Activated naive CD8-positive, alpha-beta T cell treated with anti-CD3 and anti-CD28 coated beads, Interleukin-2, amount 50 U/mL, for 16 hours (primary cell): ENCODE measurements around the gene EPB42.
"Not testable (repeated sequence)": the region's sequence is repeated elsewhere in the genome, so short reads cannot be mapped to it uniquely, and the experiment has no call there.

ENCODE experiments used
- DNase-seq: peaks from one replicate; pipeline ENCODE4 v3.0.0-alpha.2; 2020; ENCODE audit warnings: low read depth, low spot score

EPB42 gene

GRCh38 chr15:43241100-43241499, 20.3 kb upstream of the EPB42 start:
- no peak for DNase-seq

DNA sequence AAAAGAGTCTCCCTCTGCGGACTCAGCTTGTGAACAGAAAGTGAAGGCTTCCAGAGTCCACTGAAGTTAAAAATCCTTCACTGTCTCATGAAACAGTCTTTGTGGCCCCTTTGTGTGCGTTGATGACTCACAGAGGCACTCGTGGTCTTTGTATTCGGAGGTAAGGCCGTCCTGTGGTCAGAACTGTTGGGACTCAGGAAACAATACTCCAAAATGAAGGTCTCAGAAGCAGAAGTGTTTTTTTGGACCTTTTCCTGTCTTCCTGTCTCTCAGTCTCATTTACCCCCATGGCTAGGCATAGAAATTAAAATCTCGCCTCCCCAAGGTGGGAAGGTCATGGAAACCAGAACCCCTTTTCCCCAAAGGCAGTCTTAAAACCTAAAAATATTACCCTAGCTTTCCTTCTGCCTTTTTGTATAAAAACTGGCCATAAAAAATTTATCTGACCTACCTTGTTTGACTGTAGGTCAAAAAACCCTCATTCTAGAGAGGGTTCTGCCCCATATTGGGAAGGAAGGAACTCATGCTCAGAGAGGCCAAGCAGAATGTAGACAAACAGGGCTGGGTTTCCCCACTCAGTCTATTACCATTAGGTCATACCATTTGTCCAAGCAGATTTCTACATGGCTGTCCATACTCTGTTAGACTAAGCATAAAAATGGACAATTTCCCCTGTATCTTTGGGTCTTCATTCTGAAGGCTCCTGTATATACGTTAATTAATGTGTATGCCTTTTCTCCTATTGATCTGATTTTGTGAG, 19.1 kb upstream of the EPB42 start:
- DNase-seq, result no peak

DNA sequence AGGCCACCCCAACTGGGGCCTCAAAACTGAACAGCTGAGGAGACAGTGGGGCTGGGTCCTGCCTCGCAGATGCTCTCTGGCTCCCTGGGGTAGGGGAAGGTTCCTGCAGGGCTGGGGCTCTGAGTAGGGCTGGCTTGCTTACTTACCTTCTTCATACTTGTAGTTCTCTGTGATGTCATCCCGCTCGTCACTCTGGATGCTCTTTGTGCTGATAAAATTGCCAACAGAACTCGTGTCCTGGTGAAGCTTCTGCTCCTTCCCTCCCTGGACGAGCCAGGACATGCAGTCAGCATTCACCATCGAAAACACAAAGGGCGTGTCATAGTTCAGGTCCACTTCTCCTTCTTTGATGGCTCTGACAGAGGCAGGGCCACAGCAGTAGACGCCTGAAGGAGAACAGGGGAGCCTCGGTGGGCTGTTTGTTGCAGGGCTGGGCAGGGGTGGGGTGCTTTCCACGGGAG, 17.9 kb upstream of the EPB42 start:
- no peak for DNase-seq

GRCh38 chr15:43237842-43238470, 17.1 kb upstream of the EPB42 start:
- DNase-seq, result no peak

DNA sequence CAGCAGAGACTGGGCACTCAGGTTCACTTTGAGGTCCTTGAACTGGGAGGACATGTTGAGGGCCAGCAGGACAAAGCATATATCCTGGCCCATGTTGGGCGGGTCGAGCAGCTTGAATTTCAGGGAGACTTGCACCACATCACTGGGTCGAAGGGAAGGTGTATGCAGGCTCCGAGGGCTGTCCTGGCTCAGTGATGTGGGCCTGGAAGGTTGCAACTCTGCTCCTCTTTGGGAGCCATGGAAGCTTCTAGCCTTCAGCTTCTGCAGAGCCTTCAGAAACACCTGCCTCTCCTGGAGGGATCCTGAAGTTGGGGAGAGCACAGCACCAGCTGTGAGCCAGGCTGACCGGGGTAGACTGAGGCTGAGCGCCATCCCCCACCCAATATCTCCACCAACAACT, 14.7 kb upstream of the EPB42 start:
- DNase-seq, result no peak

DNA sequence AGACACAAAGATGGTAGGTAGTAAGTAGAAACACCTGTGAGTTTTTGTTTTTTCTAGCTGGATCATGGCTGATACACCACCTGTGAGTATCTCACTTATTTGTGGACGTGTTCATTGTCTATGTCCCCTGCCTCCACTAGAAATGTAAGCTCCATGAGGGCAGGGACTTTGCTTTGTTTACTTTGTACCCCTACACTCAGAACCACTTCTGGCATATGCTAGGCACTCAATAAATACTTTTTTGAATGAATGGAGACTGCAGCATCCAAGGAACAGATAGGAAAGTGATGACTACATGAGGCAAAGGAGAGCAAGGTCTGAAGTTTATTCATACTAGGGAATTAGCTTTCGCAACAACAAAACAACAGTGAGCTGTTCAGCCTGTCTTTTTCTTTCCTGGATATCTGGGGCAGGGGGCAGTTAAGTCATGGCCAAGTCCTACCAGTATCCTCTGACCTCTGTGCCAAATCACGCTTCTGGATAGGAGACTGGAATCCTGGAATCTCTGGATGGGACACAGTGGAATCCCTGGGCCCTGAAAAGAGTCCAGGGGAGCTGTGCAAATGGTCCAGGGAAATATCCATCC, 11.6 kb upstream of the EPB42 start:
- DNase-seq, result no peak

DNA sequence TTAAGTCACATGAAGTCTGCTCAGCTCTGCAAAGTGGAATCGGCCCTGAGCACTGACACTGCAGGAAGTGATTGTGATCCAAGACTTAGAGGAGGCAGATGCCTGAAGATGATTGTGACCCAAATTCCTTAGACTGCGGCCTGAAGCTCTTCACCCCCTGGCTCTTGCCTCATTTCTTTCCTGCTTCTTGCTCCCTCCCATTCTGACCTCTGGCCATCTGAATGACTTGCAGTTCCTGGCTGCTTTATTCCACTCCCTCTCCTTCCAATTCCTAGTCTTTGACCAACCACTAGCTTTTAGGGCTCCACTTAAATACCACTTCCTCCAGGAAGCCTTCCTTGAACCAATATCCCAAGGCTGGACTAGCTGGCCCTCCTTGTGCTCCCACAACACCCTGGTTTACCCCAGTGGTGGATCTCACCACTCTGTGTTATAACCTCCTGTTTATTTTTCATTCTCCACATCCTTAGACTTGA, 9.9 kb upstream of the EPB42 start:
- no peak for DNase-seq

DNA sequence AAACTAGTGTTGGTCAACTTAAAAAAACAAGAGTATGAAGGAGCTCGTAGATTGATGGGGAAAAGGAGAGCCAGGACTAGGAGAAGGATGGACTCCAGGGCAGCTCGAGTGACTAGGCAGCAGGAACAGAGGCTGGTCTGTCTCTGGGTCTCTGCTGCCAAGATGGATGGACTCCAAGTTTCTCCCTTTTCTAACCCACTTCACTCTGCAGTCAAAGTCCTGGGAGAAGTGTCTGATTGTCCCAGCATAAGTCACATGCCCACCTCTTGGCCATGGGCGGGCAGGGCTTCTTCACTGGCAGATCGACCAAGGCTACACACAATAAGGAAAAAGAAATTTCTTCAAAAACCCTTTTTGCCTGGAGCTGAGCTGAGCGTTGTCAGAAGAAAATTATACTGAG, 9.2 kb upstream of the EPB42 start:
- DNase-seq, result no peak

DNA sequence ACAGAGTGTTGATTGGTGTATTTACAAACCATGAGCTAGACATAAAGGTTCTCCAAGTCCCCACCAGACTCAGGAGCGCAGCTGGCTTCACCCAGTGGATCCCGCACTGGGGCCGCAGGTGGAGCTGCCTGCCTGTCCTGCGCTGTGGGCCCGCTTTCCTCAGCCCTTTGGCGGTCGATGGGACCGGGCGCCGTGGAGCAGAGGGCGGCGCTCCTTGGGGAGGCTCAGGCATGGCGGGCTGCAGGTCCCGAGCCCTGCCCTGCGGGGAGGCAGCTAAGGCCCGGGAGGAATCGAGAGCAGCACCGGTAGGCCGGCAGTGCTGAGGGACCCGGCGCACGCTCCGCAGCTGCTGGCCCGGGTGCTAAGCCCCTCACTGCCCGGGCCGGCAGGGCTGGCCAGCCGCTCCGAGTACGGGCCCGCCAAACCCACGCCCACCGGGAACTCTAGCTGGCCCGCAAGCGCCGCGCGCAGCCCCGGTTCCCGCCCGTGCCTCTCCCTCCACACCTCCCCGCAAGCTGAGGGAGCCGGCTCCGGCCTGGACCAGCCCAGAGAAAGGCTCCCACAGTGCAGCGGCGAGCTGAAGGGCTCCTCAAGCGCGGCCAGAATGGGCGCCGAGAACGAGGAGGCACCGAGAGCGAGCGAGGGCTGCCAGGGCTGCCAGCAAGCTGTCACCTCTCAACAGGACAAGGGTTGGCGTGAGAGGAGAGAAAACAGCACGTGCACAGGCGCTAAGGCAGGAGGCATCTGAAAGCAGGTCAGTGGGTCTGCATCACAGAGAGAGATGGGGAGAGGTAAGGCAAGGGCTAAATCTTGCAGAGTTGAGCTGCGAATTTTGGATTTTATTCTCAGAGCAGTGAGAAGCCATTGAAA, 5.9 kb upstream of the EPB42 start:
- DNase-seq, result no peak

GRCh38 chr15:43225950-43226255, 5.1 kb upstream of the EPB42 start:
- DNase-seq, result not testable (repeated sequence)

- DNase-seq, result no peak
Measured at GRCh38 chr15:43225201-43225949, 4.6 kb upstream of the EPB42 start.

GRCh38 chr15:43221422-43221821, 604 bp upstream of the EPB42 start:
- no peak for DNase-seq

DNA sequence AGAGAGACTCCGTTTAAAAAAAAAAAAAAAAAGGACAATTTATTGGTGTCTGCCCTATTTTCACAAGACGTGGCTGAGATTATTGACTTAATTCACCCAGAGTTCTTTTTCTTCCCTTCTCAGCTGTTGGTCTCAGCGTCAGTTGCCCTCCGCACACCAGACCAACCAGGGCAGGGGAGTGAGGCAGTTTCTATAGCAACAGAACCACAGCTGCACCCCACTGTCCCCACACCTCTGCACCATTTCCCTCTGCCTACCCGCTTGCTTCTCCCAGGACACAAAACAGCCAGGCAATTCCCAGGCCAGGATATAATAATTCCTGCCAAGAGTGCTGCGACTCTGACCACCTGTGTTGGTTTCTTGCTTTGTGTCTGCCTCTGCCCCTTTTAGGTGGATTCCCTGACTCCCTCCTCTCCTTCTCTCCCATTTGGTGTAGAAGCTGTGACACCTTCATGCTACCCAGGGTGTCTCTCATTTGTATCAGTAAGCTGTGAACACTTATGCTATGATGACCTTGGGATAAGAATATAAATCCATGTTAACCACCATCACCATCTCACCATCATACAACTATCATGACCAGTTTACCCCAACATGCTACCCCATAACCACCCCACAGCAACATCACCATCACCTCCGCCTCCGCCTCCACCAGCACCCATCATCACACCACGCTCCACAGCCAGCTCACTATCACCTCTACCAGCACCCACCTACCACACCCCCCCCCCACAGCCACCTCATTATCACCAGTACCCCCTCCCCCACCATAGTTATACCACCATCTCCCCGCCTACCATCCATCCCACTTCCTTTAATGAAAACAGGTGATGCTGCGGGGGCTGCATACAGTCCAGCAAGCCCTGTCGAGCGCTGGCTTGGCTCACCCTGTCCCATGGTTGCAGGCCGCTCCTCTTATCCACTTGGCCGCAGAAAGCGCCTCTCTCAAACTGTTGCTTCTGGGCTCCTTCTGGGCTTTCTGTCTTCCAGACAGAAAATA, 589 bp downstream of the EPB42 start:
- no peak for DNase-seq

DNA sequence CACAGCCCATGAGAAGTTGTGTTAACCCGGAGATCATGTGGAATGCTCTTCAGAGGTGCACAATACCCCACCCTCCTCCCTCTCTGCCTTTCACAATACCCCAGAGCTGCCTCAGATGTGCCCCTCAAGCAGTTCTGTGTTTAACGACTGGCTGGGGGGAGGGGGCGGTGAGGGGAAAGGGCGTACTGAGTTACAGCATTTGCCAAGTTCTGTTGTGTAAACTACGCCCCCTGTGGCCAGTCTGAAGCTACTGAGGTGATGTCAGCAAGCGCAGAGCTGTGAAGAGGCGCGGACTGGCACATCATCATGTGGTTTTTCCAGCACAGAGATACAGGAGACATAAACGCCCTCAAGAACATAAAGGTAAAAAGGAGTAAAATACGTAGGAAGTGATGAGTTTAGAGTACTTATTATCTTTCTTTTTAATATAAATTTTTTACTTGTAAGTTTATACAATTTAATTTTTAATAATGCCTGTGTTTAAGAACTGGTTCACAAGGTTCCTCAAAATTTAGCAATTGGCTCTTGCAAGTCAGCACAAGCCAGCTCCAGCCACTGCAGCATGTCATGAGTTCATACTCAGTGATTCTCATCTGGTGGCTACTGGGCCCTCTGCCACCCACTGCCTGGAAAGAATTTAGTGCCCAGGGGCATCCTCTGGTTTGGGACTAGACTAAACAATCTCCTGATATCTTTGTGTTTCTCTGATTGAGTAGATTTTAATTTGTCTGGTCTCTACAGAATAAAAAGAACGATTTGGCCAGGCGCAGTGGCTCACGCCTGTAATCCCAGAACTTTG, 1.7 kb downstream of the EPB42 start:
- DNase-seq, result no peak

GRCh38 chr15:43215961-43216360, 4.9 kb downstream of the EPB42 start:
- DNase-seq, result no peak

DNA sequence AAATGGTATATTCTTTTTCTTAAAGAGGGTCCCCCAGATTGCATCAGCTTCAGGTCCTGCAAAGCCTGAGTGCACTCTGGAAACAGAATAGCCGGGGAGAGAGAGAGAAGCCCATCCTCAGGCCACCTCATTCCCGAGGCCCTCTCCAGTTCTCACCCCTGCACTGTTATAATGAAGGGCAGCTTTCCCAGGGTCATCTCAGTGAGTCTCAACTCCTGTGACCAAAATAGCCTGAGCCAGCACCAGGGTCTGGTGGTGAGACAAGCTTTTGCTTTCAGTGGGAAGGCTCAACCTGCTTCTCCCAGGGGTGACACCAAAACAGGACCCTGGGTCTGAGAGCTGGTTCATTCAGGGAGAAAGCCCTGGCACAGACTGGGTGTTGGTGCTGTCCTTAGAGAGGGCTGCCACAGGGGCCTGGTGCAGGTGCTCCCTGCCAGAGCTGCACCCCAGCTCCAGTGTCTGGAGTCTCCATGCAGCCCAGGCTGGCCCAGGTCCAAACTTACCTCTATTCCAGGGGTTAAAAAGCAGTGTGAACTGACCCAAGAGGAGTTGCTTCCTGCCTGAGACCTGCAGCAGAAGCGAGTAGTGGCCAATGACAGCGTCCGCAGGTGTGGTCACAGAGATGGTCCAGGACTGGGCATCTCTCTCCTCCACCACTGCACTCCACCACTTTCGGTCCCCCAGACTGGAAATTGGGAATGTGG, 6.1 kb downstream of the EPB42 start:
- no peak for DNase-seq

- DNase-seq, result no peak
Measured at GRCh38 chr15:43214169-43214568, 6.6 kb downstream of the EPB42 start.

- no peak for DNase-seq
Measured at GRCh38 chr15:43213466-43213865, 7.4 kb downstream of the EPB42 start.

DNA sequence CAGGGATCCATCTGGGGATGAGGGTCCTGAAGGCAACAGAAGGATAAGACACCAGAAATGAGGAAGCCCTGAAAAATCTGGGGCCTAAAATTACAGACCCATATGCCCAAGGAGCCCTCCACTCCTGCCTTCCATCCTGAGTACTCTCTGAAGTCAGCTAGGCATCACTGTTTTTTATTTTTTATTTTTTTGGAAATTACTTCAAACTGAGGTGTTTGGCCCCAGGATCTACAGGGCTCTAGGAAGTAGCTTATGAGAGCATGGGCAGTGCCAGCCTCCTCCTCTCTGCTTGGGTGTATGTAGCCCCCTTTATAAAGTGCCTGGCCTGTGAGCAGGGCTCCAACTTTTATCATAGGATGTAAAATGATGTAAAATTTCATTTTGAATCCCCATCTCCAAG, 7.9 kb downstream of the EPB42 start:
- no peak for DNase-seq
